K562 (cell line): ENCODE data around the gene BNIP2. TPM values are rescaled to one million over a fixed set of nuclear protein-coding genes. Genes with fewer than 3 reads are reported as not detected.
A peak's percentile ranks its signal among the peaks of the same experiment; 100 is the strongest.

ENCODE experiments used
- BMI1 ChIP-seq: fragments of 150-350 bp; IDR thresholded peaks from 2 replicates; pipeline ENCODE4 v1.6.1; 2014; ENCODE audit warnings: low read length
- CBFB ChIP-seq: sonication (generic); formaldehyde crosslinking; IDR thresholded peaks from 2 replicates; pipeline ENCODE4 v1.4.0; 2020; ENCODE audit warnings: mild to moderate bottlenecking, missing genetic modification reagents
- CC2D1A ChIP-seq: fragments of 450-650 bp; IDR thresholded peaks from 2 replicates; pipeline ENCODE4 v1.6.1; 2017; ENCODE audit warnings: mild to moderate bottlenecking
- ETV1 ChIP-seq: fragments of 450-650 bp; conservative IDR thresholded peaks from 2 replicates; pipeline ENCODE4 v1.6.1; 2016; ENCODE audit warnings: missing genetic modification characterization, control low read depth, low read depth, missing compliant biosample characterization
- KLF16 ChIP-seq: IDR thresholded peaks from 2 replicates; pipeline ENCODE4 v1.6.1; 2016; ENCODE audit warnings: antibody characterized with exemption
- MAX ChIP-seq: sonication (generic); formaldehyde crosslinking; IDR thresholded peaks from 2 replicates; pipeline ENCODE4 v1.9.0; 2022; ENCODE audit warnings: mild to moderate bottlenecking, missing genetic modification reagents
- MITF ChIP-seq: IDR thresholded peaks from 2 replicates; pipeline ENCODE4 v1.6.1; 2014; ENCODE audit warnings: antibody characterized with exemption
- MYBL2 ChIP-seq, 2 experiments: fragments of 450-650 bp in 1 of 2; sonication (generic) in 1 of 2; formaldehyde crosslinking in 1 of 2; IDR thresholded peaks; 2 replicates each; pipeline versions ENCODE4 v1.6.1 to v1.8.1; 2017 to 2022; ENCODE audit warnings: borderline replicate concordance in 1 of 2, inconsistent platforms in 1 of 2, low read depth in 1 of 2, mild to moderate bottlenecking in 1 of 2, missing genetic modification reagents in 1 of 2, moderate library complexity in 1 of 2
- MYC ChIP-seq, 2 experiments: fragments of 250-450 bp in 1 of 2; sonication (Bioruptor Pico) in 1 of 2; IDR thresholded peaks; 2 replicates each; pipeline versions ENCODE4 v1.5.1 to v1.6.1; 2012 to 2021; ENCODE audit warnings: low read depth in 2 of 2, borderline replicate concordance in 1 of 2, improper control_type of control experiment in 1 of 2, low read length in 1 of 2, mild to moderate bottlenecking in 1 of 2, moderate library complexity in 1 of 2
- NFE2 ChIP-seq: IDR thresholded peaks from 2 replicates; pipeline ENCODE4 v1.6.1; 2014; ENCODE audit warnings: antibody characterized with exemption, low read depth
- NR2C2 ChIP-seq, 2 experiments: fragments of 200-800 bp in 1 of 2; sonication (Bioruptor generic) in 1 of 2; sonication (generic) in 1 of 2; formaldehyde crosslinking in 1 of 2; IDR thresholded peaks; 2 replicates each; pipeline versions ENCODE4 v1.6.1 to v1.8.0; 2016 to 2022; ENCODE audit warnings: mild to moderate bottlenecking in 1 of 2, missing compliant biosample characterization in 1 of 2, missing genetic modification characterization in 1 of 2, missing genetic modification reagents in 1 of 2
- PHF21A ChIP-seq: fragments of 450-650 bp; IDR thresholded peaks from 2 replicates; pipeline ENCODE4 v1.6.1; 2017; ENCODE audit warnings: low read depth, borderline replicate concordance
- RCOR1 ChIP-seq, 2 experiments: IDR thresholded peaks; 2 replicates each; pipeline ENCODE4 v1.6.1; 2012; ENCODE audit warnings: low read depth in 2 of 2, low read length in 2 of 2, borderline replicate concordance in 1 of 2, improper control_type of control experiment in 1 of 2
- SMAD4 ChIP-seq: fragments of 250-450 bp; sonication (Bioruptor Pico); conservative IDR thresholded peaks from 2 replicates; pipeline ENCODE4 v1.8.0; 2021; ENCODE audit warnings: inconsistent platforms, mild to moderate bottlenecking, moderate library complexity
- SOX6 ChIP-seq: fragments of 450-650 bp; IDR thresholded peaks from 2 replicates; pipeline ENCODE4 v1.6.1; 2014; ENCODE audit warnings: mild to moderate bottlenecking
- TRIM24 ChIP-seq, 2 experiments: fragments of 450-650 bp; IDR thresholded peaks; 2 replicates each; pipeline ENCODE4 v1.6.1; 2016
- ZNF644 ChIP-seq: fragments of 200-800 bp; sonication (Bioruptor generic); IDR thresholded peaks from 2 replicates; pipeline ENCODE4 v1.6.1; 2016; ENCODE audit warnings: low read depth, missing genetic modification characterization, missing compliant biosample characterization
- polyA plus RNA-seq, 8 experiments: library from polyadenylated mRNA; depleted of rRNA in 4 of 8; stranded (reverse) in 5 of 8; unstranded in 3 of 8; fragments of >200 nt; fragmentation: Nextera tagmentation in 2 of 8; fragmentation: Illumina TruSeq in 1 of 8; extraction: Ambion mirVana in 2 of 8; extraction: Trizol in 1 of 8; gene quantifications; 2 replicates each; pipeline versions ENCODE4 v1.2.1 to v1.2.3, GENCODE V29; 2011 to 2014; ENCODE audit warnings: inconsistent platforms in 1 of 8, missing spikeins in 1 of 8
- total RNA-seq, 7 experiments: library from RNA; depleted of rRNA in 6 of 7; stranded (reverse); fragments of >200 nt in 6 of 7; fragmentation: Illumina TruSeq in 2 of 7; extraction: Trizol in 2 of 7; gene quantifications; 2 replicates each; pipeline versions ENCODE4 v1.2.1 to v1.2.3, GENCODE V29; 2011 to 2021; ENCODE audit warnings: low replicate concordance in 1 of 7
- TF ChIP-seq, protein P1 (sequence below): sonication (generic); formaldehyde crosslinking; IDR thresholded peaks from 2 replicates; pipeline ENCODE4 v1.8.0; 2022; ENCODE audit warnings: mild to moderate bottlenecking, low read depth, missing genetic modification reagents

BNIP2 gene
- total and polyA plus RNA-seq, 9 of the 15 experiments (the other 6 are each of a cell fraction or from before 2014, with no cell fraction given), result 19.6 to 88.0 (median 52.5) TPM

GRCh38 chr15:59696332-59696731 lies 7.2 kb upstream of the BNIP2 start (continued):
- TF ChIP-seq MYC (IDR thresholded peaks at IDR 0.05; ENCODE audit: low read depth, low read length) (peak; percentile 56; the same call in 1 of the 2 replicates), MYC (CRISPR knock-in tag; IDR thresholded peaks at IDR 0.05; ENCODE audit: borderline replicate concordance, low read depth) (no peak), BMI1 (no peak), SOX6 (peak; percentile 80), MITF (no peak), KLF16 (peak; percentile 65; the same call in 1 of the 2 replicates), RCOR1 (IDR thresholded peaks at IDR 0.05; ENCODE audit: borderline replicate concordance in 1 of 2, low read depth in 2 of 2, low read length in 2 of 2) (peak in 1 of 2 experiments; percentile 46; a peak in 1 of 4 replicates), CC2D1A (no peak), SMAD4 (CRISPR knock-in tag) (peak; percentile 44; the same call in 1 of the 2 replicates), TRIM24 (IDR thresholded peaks at IDR 0.05) (0 out of 4 replicates have a peak, but pooled peaks have one; percentile 17 to 43), NR2C2 (CRISPR knock-in tag; IDR thresholded peaks at IDR 0.05) (no peak), NR2C2 (tag; IDR thresholded peaks at IDR 0.05) (peak; percentile 76), PHF21A (no peak), ZNF644 (peak; percentile 77; the same call in 1 of the 2 replicates), MYBL2 (IDR thresholded peaks at IDR 0.05; ENCODE audit: low read depth) (peak; percentile 76), MYBL2 (CRISPR knock-in tag; IDR thresholded peaks at IDR 0.05; ENCODE audit: borderline replicate concordance) (no peak), CBFB (no peak), MAX (peak; percentile 62), NFE2 (no peak), ETV1 (peak; percentile 53; the same call in 1 of the 2 replicates)
- TF ChIP-seq, protein P1, sequence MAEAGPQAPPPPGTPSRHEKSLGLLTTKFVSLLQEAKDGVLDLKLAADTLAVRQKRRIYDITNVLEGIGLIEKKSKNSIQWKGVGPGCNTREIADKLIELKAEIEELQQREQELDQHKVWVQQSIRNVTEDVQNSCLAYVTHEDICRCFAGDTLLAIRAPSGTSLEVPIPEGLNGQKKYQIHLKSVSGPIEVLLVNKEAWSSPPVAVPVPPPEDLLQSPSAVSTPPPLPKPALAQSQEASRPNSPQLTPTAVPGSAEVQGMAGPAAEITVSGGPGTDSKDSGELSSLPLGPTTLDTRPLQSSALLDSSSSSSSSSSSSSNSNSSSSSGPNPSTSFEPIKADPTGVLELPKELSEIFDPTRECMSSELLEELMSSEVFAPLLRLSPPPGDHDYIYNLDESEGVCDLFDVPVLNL (CRISPR knock-in tag), result 0 out of 2 replicates have a peak, but pooled peaks have one; percentile 35
- TF ChIP-seq, all 486 proteins: peak for 38
